Psoas muscle (tissue), 8 donors: Measurements from ENCODE around the gene TEKT5. TPM values are rescaled to one million over a fixed set of nuclear protein-coding genes. Genes with fewer than 3 reads are reported as not detected.

Experiments used
- ATAC-seq, 4 donors: fragments of 200-7000 bp; cut with Tn5 transposase; one replicate each; pipeline ENCODE4 v1.9.1; 2020; ENCODE audit warnings: moderate library complexity in 3 of 4, mild to moderate bottlenecking in 2 of 4
- DNase-seq, 2 donors: peaks; one replicate each; pipeline ENCODE4 v3.0.0-alpha.2; 2020
- H3K27ac ChIP-seq: fragments of 200-600 bp; one replicate; pipeline ENCODE4 v1.8.0; 2022
- H3K27me3 ChIP-seq, 3 donors: fragments of 200-600 bp in 1 of 3; one replicate each; pipeline versions ENCODE4 v1.6.1 to v1.8.0; 2013 to 2022; ENCODE audit warnings: low read length in 2 of 3, mild to moderate bottlenecking in 2 of 3, moderate library complexity in 1 of 3; ENCODE audit not compliant: insufficient read depth in 3 of 3
- H3K36me3 ChIP-seq, 2 donors: fragments of 200-600 bp in 1 of 2; one replicate each; pipeline versions ENCODE4 v1.6.1 to v1.8.0; 2013 to 2022; ENCODE audit warnings: low read depth in 1 of 2, mild to moderate bottlenecking in 1 of 2, moderate library complexity in 1 of 2; ENCODE audit not compliant: insufficient read depth in 1 of 2
- H3K4me1 ChIP-seq: fragments of 200-600 bp; one replicate; pipeline ENCODE4 v1.8.0; 2022
- H3K4me3 ChIP-seq: fragments of 200-600 bp; one replicate; pipeline ENCODE4 v1.8.0; 2022; ENCODE audit warnings: mild to moderate bottlenecking
- H3K9me3 ChIP-seq: fragments of 200-600 bp; one replicate; pipeline ENCODE4 v1.8.0; 2022
- WGBS, 3 donors: extraction: QIAGEN DNeasy Blood & Tissue Kit; methylation state at CpG; one replicate each; pipeline versions ENCODE4 v1.1.6 to v1.1.7; 2013; 5-methylcytosine and 5-hydroxymethylcytosine counted together
- intact Hi-C, 2 donors: fragments of 100-400 bp; cut with DNase I; formaldehyde crosslinking; loops; one replicate each; pipeline versions ENCODE4 v1.11.0 to v1.14.2; 2022
- polyA plus RNA-seq, 3 donors: library from polyadenylated mRNA; stranded (reverse); fragments of 200-250 nt; gene quantifications; one replicate each; pipeline ENCODE4 v1.2.3, GENCODE V29; 2013
- total RNA-seq, 4 donors: library from RNA; stranded (reverse); fragmentation: NEBNext Ultra II Directional in 2 of 4; extraction: Animal tissue kit (Norgen Biotek cat#: 25700) in 2 of 4; gene quantifications; one replicate each; pipeline versions ENCODE4 v1.2.1 to v1.2.4, GENCODE V29; 2021 to 2023
- TF ChIP-seq, protein P1 (sequence below): fragments of 200-600 bp; IDR thresholded peaks from one replicate; pipeline ENCODE4 v1.8.0; 2022; ENCODE audit warnings: antibody characterized with exemption
- donor health status: healthy with polysubstance abuse.
- donor health status: DM: no; HTN: no; CAD: no; lungs with moderate emphysema.
- donor health status: Bipolar disorder and iron deficiency.
- donor health status: healthy.
- donor health status: DM: yes; HTN: yes; CAD: no.
- donor health status: DM: no; HTN: no; CAD: no.
- donor health status: DM: no; HTN: no; CAD: no.
- donor health status: DM: yes; HTN: yes; CAD: no.

The TEKT5 gene
- total and polyA plus RNA-seq, 7 donors: not detected

- H3K4me1 ChIP-seq: peaks cover 6% of the 10 kb centered on the region
- no peaks in the 10 kb centered on the region for H3K27me3 ChIP-seq
- DNase-seq: no peak
- H3K9me3 ChIP-seq: no peaks in the 10 kb centered on the region
- TF ChIP-seq, protein P1, sequence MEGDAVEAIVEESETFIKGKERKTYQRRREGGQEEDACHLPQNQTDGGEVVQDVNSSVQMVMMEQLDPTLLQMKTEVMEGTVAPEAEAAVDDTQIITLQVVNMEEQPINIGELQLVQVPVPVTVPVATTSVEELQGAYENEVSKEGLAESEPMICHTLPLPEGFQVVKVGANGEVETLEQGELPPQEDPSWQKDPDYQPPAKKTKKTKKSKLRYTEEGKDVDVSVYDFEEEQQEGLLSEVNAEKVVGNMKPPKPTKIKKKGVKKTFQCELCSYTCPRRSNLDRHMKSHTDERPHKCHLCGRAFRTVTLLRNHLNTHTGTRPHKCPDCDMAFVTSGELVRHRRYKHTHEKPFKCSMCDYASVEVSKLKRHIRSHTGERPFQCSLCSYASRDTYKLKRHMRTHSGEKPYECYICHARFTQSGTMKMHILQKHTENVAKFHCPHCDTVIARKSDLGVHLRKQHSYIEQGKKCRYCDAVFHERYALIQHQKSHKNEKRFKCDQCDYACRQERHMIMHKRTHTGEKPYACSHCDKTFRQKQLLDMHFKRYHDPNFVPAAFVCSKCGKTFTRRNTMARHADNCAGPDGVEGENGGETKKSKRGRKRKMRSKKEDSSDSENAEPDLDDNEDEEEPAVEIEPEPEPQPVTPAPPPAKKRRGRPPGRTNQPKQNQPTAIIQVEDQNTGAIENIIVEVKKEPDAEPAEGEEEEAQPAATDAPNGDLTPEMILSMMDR: no peak
- no peak overlapping the region for H3K4me3 ChIP-seq
- no peaks in the 10 kb centered on the region for H3K36me3 ChIP-seq
- intact Hi-C loops: no loop called here
- no peak overlapping the region for H3K27ac ChIP-seq
- peak in 1 of 4 donors; percentile 40 for ATAC-seq
- 50 to 58% (median 54%) methylated on average over 12 to 13 of the region's 13 CpGs for WGBS, 3 donors
Observed at GRCh38 chr16:10601444-10602408, 93.0 kb downstream of the TEKT5 start.

GRCh38 chr16:10600782-10601443 lies 93.8 kb downstream of the TEKT5 start:
- no peaks in the 10 kb centered on the region for H3K27me3 ChIP-seq
- DNase-seq (no peak), ATAC-seq (no peak)
- intact Hi-C loops: no loop called here
- no peak overlapping the region for H3K27ac ChIP-seq
- H3K4me1 ChIP-seq: peaks cover 6% of the 10 kb centered on the region
- no peaks in the 10 kb centered on the region for H3K36me3 ChIP-seq
- H3K9me3 ChIP-seq: no peaks in the 10 kb centered on the region
- TF ChIP-seq, protein P1: no peak
- WGBS, 3 donors: 59 to 70% (median 62%) methylated on average over 12 of the region's 12 CpGs
- no peak overlapping the region for H3K4me3 ChIP-seq

DNA sequence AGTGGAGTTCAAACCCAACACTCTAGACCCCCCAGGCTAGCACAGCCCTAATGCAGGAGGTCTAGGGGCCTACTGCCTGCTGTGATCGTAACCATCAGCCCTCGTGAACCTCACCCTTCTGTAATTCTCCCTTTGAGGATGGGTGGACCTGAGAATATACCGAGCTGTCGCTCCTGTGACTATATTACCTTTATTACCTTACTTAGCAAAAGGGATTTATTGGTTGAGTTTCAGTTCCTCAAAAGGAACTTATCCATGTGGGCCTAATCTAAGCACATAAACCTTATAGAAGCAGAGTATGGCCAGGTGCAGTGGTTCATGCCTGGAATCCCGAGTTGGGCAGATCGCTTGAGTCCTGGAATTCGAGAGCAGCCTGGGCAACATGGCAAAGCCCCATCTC lies 95.1 kb downstream of the TEKT5 start:
- peaks cover 6% of the 10 kb centered on the region for H3K4me1 ChIP-seq
- no peaks in the 10 kb centered on the region for H3K36me3 ChIP-seq
- TF ChIP-seq, protein P1: no peak
- H3K27me3 ChIP-seq: peaks cover 0 to 2% (median 0%) of the 10 kb centered on the region in 3 donors
- WGBS, 3 donors: 90 to 93% (median 92%) methylated on average over 7 of the region's 7 CpGs
- no peak overlapping the region for H3K27ac ChIP-seq
- intact Hi-C loops: no loop called here
- ATAC-seq (no peak), DNase-seq (no peak)
- no peaks in the 10 kb centered on the region for H3K9me3 ChIP-seq
- no peak overlapping the region for H3K4me3 ChIP-seq

DNA sequence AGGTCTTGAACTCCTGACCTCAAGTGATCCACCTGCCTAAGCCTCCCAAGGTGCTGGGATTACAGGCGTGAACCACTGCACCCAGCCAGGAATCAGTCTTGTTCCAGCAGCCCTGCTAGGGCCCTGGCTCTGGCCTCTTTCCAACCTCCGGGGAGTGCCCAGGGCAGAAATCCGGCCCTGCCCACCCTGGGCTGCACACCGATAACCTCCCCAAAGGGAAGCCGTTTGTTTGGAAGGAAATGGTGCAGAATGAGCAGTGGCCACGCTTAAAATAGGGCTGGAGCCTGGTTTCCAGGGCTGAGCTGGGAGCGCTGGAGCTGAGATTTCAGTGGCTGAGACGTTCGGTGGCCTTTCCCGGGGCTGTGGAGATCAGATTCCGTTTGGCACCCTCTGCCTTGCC lies 96.6 kb downstream of the TEKT5 start:
- peaks cover 6% of the 10 kb centered on the region for H3K4me1 ChIP-seq
- DNase-seq (peak in 1 of 2 donors; percentile 63), ATAC-seq (peak in 2 of 4 donors; percentile 43 to 56)
- H3K4me3 ChIP-seq: no peak overlapping the region
- no peaks in the 10 kb centered on the region for H3K9me3 ChIP-seq
- intact Hi-C loops: no loop called here
- H3K27me3 ChIP-seq: peaks cover 0 to 2% (median 0%) of the 10 kb centered on the region in 3 donors
- TF ChIP-seq, protein P1: no peak
- 22 to 28% (median 24%) methylated on average over 11 of the region's 11 CpGs for WGBS, 3 donors
- no peak overlapping the region for H3K27ac ChIP-seq
- no peaks in the 10 kb centered on the region for H3K36me3 ChIP-seq
